Endothelial cell of umbilical vein (primary cell): ENCODE results near the gene RAD51B.

Source experiments
- POLR2A ChIP-seq: IDR thresholded peaks from 2 replicates; pipeline ENCODE4 v1.6.1; 2012; ENCODE audit warnings: low read depth, mild to moderate bottlenecking, control low read depth, low read length
- TF ChIP-seq, protein P1 (sequence below): IDR thresholded peaks from 2 replicates; pipeline ENCODE4 v1.6.1; 2011; ENCODE audit not compliant: insufficient read depth, insufficient read length

DNA sequence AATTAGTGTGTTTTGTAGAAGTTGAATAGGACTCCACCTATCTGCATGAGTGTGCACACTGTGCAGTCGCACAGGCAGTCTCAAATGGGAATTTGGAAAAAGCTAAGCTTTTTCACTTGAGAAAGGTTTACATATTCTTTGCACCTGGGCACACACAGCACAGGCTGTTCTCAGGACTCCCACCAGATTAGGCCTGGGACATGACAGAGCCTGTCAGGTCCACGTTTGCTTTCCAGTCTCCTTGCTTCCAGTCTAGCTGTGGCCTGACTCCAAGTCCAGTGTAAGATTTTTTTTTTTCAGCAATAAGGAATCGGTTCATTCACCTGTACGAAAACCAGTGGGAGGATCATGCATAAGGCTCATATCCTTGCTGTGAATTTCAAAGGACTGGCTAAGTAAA lies 792.0 kb downstream of the RAD51B start:
- TF ChIP-seq POLR2A, result no peak
- TF ChIP-seq, protein P1, sequence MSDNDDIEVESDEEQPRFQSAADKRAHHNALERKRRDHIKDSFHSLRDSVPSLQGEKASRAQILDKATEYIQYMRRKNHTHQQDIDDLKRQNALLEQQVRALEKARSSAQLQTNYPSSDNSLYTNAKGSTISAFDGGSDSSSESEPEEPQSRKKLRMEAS, result no peak
